HG03439 (cell line): ENCODE data around the gene OR1J2.

Source experiments
- ATAC-seq: cut with Tn5 transposase; IDR thresholded peaks from one replicate; pipeline ENCODE4 v1.9.1; 2021; ENCODE audit warnings: mild to moderate bottlenecking, moderate library complexity; ENCODE audit not compliant: unreplicated experiment

OR1J2 gene

GRCh38 chr9:122546196-122546595 lies 35.6 kb downstream of the OR1J2 start:
- no peak for ATAC-seq

- ATAC-seq = no peak
Measured at GRCh38 chr9:122551371-122551770, 40.8 kb downstream of the OR1J2 start.

GRCh38 chr9:122552812-122553211 lies 42.2 kb downstream of the OR1J2 start, which contains the start of gene OR1N2:
OR1N2 (plus strand) TSS chr9:122553112; CDS start chr9:122553212, 100 bp downstream.
- no peak for ATAC-seq
